IPS-20b (cell line): Measurements from ENCODE around the gene PALM3.
"Not testable (repeated sequence)": the region's sequence is repeated elsewhere in the genome, so short reads cannot be mapped to it uniquely, and the experiment has no call there.

Experiments used
- H3K27ac ChIP-seq: one replicate; pipeline ENCODE4 v1.5.1; 2013; ENCODE audit warnings: low read length
- H3K27me3 ChIP-seq: 2 replicates; pipeline ENCODE4 v1.6.1; 2013; ENCODE audit warnings: mild to moderate bottlenecking, low read length, inconsistent platforms; ENCODE audit not compliant: insufficient read depth
- H3K36me3 ChIP-seq: 2 replicates; pipeline ENCODE4 v1.6.1; 2013; ENCODE audit warnings: low read depth, mild to moderate bottlenecking, inconsistent platforms, low read length, moderate library complexity; ENCODE audit not compliant: insufficient read depth
- H3K4me1 ChIP-seq: 2 replicates; pipeline ENCODE4 v1.6.1; 2013; ENCODE audit warnings: mild to moderate bottlenecking, control low read depth, inconsistent platforms, low read length, moderate library complexity; ENCODE audit not compliant: insufficient read depth
- H3K4me3 ChIP-seq: 2 replicates; pipeline ENCODE4 v1.5.1; 2013; ENCODE audit warnings: mild to moderate bottlenecking, low read length, inconsistent platforms
- H3K9ac ChIP-seq: 2 replicates; pipeline ENCODE4 v1.6.1; 2013; ENCODE audit warnings: low read depth, mild to moderate bottlenecking, inconsistent platforms, low read length, moderate library complexity
- H3K9me3 ChIP-seq: 2 replicates; pipeline ENCODE4 v1.6.1; 2013; ENCODE audit warnings: mild to moderate bottlenecking, low read depth, low read length, inconsistent platforms; ENCODE audit not compliant: insufficient read depth

The PALM3 gene

GRCh38 chr19:14023404-14024235 is 38.3 kb downstream of the PALM3 start:
- H3K9ac ChIP-seq, result peak overlapping the region; percentile 60; the same call in 1 of the 2 replicates
- H3K9me3 ChIP-seq, result no peaks in the 10 kb centered on the region
- no peak overlapping the region for H3K4me3 ChIP-seq
- no peaks in the 10 kb centered on the region for H3K4me1 ChIP-seq
- H3K27ac ChIP-seq, result no peak overlapping the region
- no peaks in the 10 kb centered on the region for H3K27me3 ChIP-seq
- H3K36me3 ChIP-seq, result no peaks in the 10 kb centered on the region

- Histone ChIP-seq H3K27ac (no peak overlapping the region), H3K9me3 (no peaks in the 10 kb centered on the region), H3K36me3 (no peaks in the 10 kb centered on the region), H3K4me1 (no peaks in the 10 kb centered on the region), H3K9ac (no peak overlapping the region), H3K4me3 (no peak overlapping the region), H3K27me3 (no peaks in the 10 kb centered on the region)
Measured at GRCh38 chr19:14022469-14022868, 39.4 kb downstream of the PALM3 start.

GRCh38 chr19:14021474-14021873 is 40.4 kb downstream of the PALM3 start:
- Histone ChIP-seq H3K4me3 (no peak overlapping the region), H3K27me3 (no peaks in the 10 kb centered on the region), H3K9me3 (no peaks in the 10 kb centered on the region), H3K4me1 (no peaks in the 10 kb centered on the region), H3K36me3 (no peaks in the 10 kb centered on the region), H3K27ac (no peak overlapping the region), H3K9ac (no peak overlapping the region)

- H3K9me3 ChIP-seq, H3K9ac ChIP-seq, H3K27ac ChIP-seq, H3K27me3 ChIP-seq, H3K4me3 ChIP-seq, H3K36me3 ChIP-seq, H3K4me1 ChIP-seq: not testable (repeated sequence)
Measured at GRCh38 chr19:14019739-14020138, 42.1 kb downstream of the PALM3 start.

- Histone ChIP-seq H3K36me3 (no peaks in the 10 kb centered on the region), H3K27ac (no peak overlapping the region), H3K4me3 (no peak overlapping the region), H3K27me3 (no peaks in the 10 kb centered on the region), H3K9ac (no peak overlapping the region), H3K4me1 (no peaks in the 10 kb centered on the region), H3K9me3 (no peaks in the 10 kb centered on the region)
Measured at GRCh38 chr19:14019100-14019499, 42.8 kb downstream of the PALM3 start.

- no peaks in the 10 kb centered on the region for H3K36me3 ChIP-seq
- H3K9me3 ChIP-seq, result no peaks in the 10 kb centered on the region
- H3K9ac ChIP-seq, result no peak overlapping the region
- no peaks in the 10 kb centered on the region for H3K27me3 ChIP-seq
- no peak overlapping the region for H3K27ac ChIP-seq
- no peaks in the 10 kb centered on the region for H3K4me1 ChIP-seq
- H3K4me3 ChIP-seq, result no peak overlapping the region
Measured at GRCh38 chr19:14015524-14016035, 46.3 kb downstream of the PALM3 start.

GRCh38 chr19:14012378-14012915 is 49.4 kb downstream of the PALM3 start:
- Histone ChIP-seq H3K27me3 (no peaks in the 10 kb centered on the region), H3K4me3 (no peak overlapping the region), H3K4me1 (no peaks in the 10 kb centered on the region), H3K27ac (no peak overlapping the region), H3K9me3 (no peaks in the 10 kb centered on the region), H3K9ac (no peak overlapping the region), H3K36me3 (no peaks in the 10 kb centered on the region)

- H3K9me3 ChIP-seq, result no peaks in the 10 kb centered on the region
- H3K27ac ChIP-seq, result peak overlapping the region; percentile 77
- no peaks in the 10 kb centered on the region for H3K27me3 ChIP-seq
- peak overlapping the region; percentile 89 for H3K9ac ChIP-seq
- H3K4me3 ChIP-seq, result peak overlapping the region; percentile 73
- H3K36me3 ChIP-seq, result no peaks in the 10 kb centered on the region
- peaks cover 3% of the 10 kb centered on the region; the same call in 1 of the 2 replicates for H3K4me1 ChIP-seq
Measured at GRCh38 chr19:14006766-14007562, 54.9 kb downstream of the PALM3 start.

- no peaks in the 10 kb centered on the region for H3K27me3 ChIP-seq
- no peaks in the 10 kb centered on the region for H3K36me3 ChIP-seq
- H3K27ac ChIP-seq, result peak within 1 kb of the TSS; percentile 77
- peak within 1 kb of the TSS; percentile 73 for H3K4me3 ChIP-seq
- H3K9ac ChIP-seq, result peak within 1 kb of the TSS; percentile 89
- peaks cover 3% of the 10 kb centered on the region; the same call in 1 of the 2 replicates for H3K4me1 ChIP-seq
- no peaks in the 10 kb centered on the region for H3K9me3 ChIP-seq
Measured at GRCh38 chr19:14006085-14006765, 55.7 kb downstream of the PALM3 start, which contains the start of gene RFX1. Gene RFX1 (minus strand): TSS chr19:14006320. CDS start chr19:13993843, 12,477 bp downstream.

GRCh38 chr19:14005349-14006084 is 56.4 kb downstream of the PALM3 start:
- Histone ChIP-seq H3K36me3 (no peaks in the 10 kb centered on the region), H3K4me3 (peak overlapping the region; percentile 73; the same call in 1 of the 2 replicates), H3K9me3 (no peaks in the 10 kb centered on the region), H3K27me3 (no peaks in the 10 kb centered on the region), H3K9ac (peak overlapping the region; percentile 89; the same call in 1 of the 2 replicates), H3K4me1 (peaks cover 3% of the 10 kb centered on the region; the same call in 1 of the 2 replicates), H3K27ac (no peak overlapping the region)
